Measurements from ENCODE around the gene AHI1. TPM values are rescaled to one million over a fixed set of nuclear protein-coding genes. Genes with fewer than 3 reads are reported as not detected.

Gene AHI1
- total and polyA plus RNA-seq, 8 donors: 3.7 to 89.9 (median 49.5) TPM

GRCh38 chr6:135393289-135393688, 104.3 kb downstream of the AHI1 start:
- H3K27me3 ChIP-seq: no peaks in the 10 kb centered on the region
- peaks cover 0 to 30% (median 13%) of the 10 kb centered on the region in 4 donors for H3K36me3 ChIP-seq
- H3K4me3 ChIP-seq: no peak overlapping the region
- H3K27ac ChIP-seq: no peak overlapping the region
- H3K9me3 ChIP-seq: no peaks in the 10 kb centered on the region
- WGBS, 5 donors: 66 to 80% (median 73%) methylated on average over 2 of the region's 2 CpGs
- no peaks in the 10 kb centered on the region for H3K4me1 ChIP-seq
- intact Hi-C loops (cut with DNase I; ENCODE audit: low total_unique reads): no loop called here
- DNase-seq: no peak
- TF ChIP-seq EP300 (IDR thresholded peaks at IDR 0.05): no peak
- no peak for TF ChIP-seq CTCF (IDR thresholded peaks at IDR 0.05)
- no peak for TF ChIP-seq POLR2AphosphoS5 (IDR thresholded peaks at IDR 0.05)
- TF ChIP-seq POLR2A (IDR thresholded peaks at IDR 0.05): no peak

GRCh38 chr6:135390458-135390857, 107.1 kb downstream of the AHI1 start:
- peaks cover 0 to 43% (median 17%) of the 10 kb centered on the region in 4 donors for H3K36me3 ChIP-seq
- no peak overlapping the region for H3K4me3 ChIP-seq
- no peaks in the 10 kb centered on the region for H3K27me3 ChIP-seq
- DNase-seq: no peak
- H3K9me3 ChIP-seq: no peaks in the 10 kb centered on the region
- intact Hi-C loops (cut with DNase I; ENCODE audit: low total_unique reads): no loop called here
- TF ChIP-seq POLR2AphosphoS5 (IDR thresholded peaks at IDR 0.05) (no peak), CTCF (IDR thresholded peaks at IDR 0.05) (no peak), POLR2A (IDR thresholded peaks at IDR 0.05) (no peak), EP300 (IDR thresholded peaks at IDR 0.05) (no peak)
- 92 to 96% (median 94%) methylated on average over 4 of the region's 4 CpGs for WGBS, 5 donors
- no peak overlapping the region for H3K27ac ChIP-seq
- no peaks in the 10 kb centered on the region for H3K4me1 ChIP-seq

- Histone ChIP-seq H3K9me3 (no peaks in the 10 kb centered on the region), H3K4me3 (no peak overlapping the region), H3K27ac (no peak overlapping the region), H3K27me3 (no peaks in the 10 kb centered on the region), H3K36me3 (peaks cover 0 to 20% (median 4%) of the 10 kb centered on the region in 4 donors), H3K4me1 (no peaks in the 10 kb centered on the region)
- no peak for DNase-seq
- 84 to 89% (median 86%) methylated on average over 2 of the region's 2 CpGs for WGBS, 5 donors
- no peak for TF ChIP-seq POLR2AphosphoS5 (IDR thresholded peaks at IDR 0.05)
- no peak for TF ChIP-seq CTCF (IDR thresholded peaks at IDR 0.05)
- no peak for TF ChIP-seq EP300 (IDR thresholded peaks at IDR 0.05)
- TF ChIP-seq POLR2A (IDR thresholded peaks at IDR 0.05): no peak
- intact Hi-C loops (cut with DNase I; ENCODE audit: low total_unique reads): no loop called here
Observed at GRCh38 chr6:135385299-135385698, 112.2 kb downstream of the AHI1 start.

- H3K27me3 ChIP-seq: no peaks in the 10 kb centered on the region
- peaks cover 0 to 16% (median 4%) of the 10 kb centered on the region in 4 donors for H3K36me3 ChIP-seq
- no peak for DNase-seq
- no peak overlapping the region for H3K27ac ChIP-seq
- no peaks in the 10 kb centered on the region for H3K9me3 ChIP-seq
- 87 to 91% (median 88%) methylated on average over 3 of the region's 3 CpGs for WGBS, 5 donors
- H3K4me3 ChIP-seq: no peak overlapping the region
- H3K4me1 ChIP-seq: no peaks in the 10 kb centered on the region
- no peak for TF ChIP-seq POLR2A (IDR thresholded peaks at IDR 0.05)
- TF ChIP-seq POLR2AphosphoS5 (IDR thresholded peaks at IDR 0.05): no peak
- no peak for TF ChIP-seq CTCF (IDR thresholded peaks at IDR 0.05)
- TF ChIP-seq EP300 (IDR thresholded peaks at IDR 0.05): no peak
- intact Hi-C loops (cut with DNase I; ENCODE audit: low total_unique reads): no loop called here
Observed at GRCh38 chr6:135383766-135384165, 113.8 kb downstream of the AHI1 start.

Measured in stomach (tissue), 9 donors.